GM23248 (cell line): ENCODE measurements around the gene ZNF839.

Experiments used
- EZH2 ChIP-seq: fragments of 200-600 bp; sonication (generic); IDR thresholded peaks from 2 replicates; pipeline ENCODE4 v1.6.1; 2018; ENCODE audit warnings: antibody characterized with exemption, mild to moderate bottlenecking; ENCODE audit not compliant: insufficient read depth, poor library complexity, severe bottlenecking
- EZH2phosphoT487 ChIP-seq: fragments of 200-600 bp; sonication (generic); IDR thresholded peaks from 2 replicates; pipeline ENCODE4 v1.6.1; 2018; ENCODE audit warnings: antibody characterized with exemption, moderate library complexity, mild to moderate bottlenecking, low read depth; ENCODE audit not compliant: insufficient read depth

- TF ChIP-seq EZH2phosphoT487 = no peak
- no peak for TF ChIP-seq EZH2
Measured at GRCh38 chr14:102316743-102317563, 2.6 kb upstream of the ZNF839 start.
